SU-DHL-6 (cell line): ENCODE results near the gene DCD.

Experiments
- EZH2phosphoT487 ChIP-seq: fragments of 200-600 bp; sonication (generic), shearing (Covaris generic); conservative IDR thresholded peaks from 2 replicates; pipeline ENCODE4 v1.6.1; 2018; ENCODE audit warnings: mild to moderate bottlenecking, antibody characterized with exemption, low read length, moderate library complexity, mixed read lengths
- TF ChIP-seq, protein P1 (sequence below): fragments of 200-600 bp; sonication (generic); IDR thresholded peaks from one replicate; pipeline ENCODE4 v1.5.1; 2017; ENCODE audit warnings: antibody characterized with exemption, mild to moderate bottlenecking, low read length, moderate library complexity; ENCODE audit not compliant: insufficient read depth, poor library complexity, severe bottlenecking

- TF ChIP-seq, protein P1, sequence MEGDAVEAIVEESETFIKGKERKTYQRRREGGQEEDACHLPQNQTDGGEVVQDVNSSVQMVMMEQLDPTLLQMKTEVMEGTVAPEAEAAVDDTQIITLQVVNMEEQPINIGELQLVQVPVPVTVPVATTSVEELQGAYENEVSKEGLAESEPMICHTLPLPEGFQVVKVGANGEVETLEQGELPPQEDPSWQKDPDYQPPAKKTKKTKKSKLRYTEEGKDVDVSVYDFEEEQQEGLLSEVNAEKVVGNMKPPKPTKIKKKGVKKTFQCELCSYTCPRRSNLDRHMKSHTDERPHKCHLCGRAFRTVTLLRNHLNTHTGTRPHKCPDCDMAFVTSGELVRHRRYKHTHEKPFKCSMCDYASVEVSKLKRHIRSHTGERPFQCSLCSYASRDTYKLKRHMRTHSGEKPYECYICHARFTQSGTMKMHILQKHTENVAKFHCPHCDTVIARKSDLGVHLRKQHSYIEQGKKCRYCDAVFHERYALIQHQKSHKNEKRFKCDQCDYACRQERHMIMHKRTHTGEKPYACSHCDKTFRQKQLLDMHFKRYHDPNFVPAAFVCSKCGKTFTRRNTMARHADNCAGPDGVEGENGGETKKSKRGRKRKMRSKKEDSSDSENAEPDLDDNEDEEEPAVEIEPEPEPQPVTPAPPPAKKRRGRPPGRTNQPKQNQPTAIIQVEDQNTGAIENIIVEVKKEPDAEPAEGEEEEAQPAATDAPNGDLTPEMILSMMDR = no peak
- TF ChIP-seq EZH2phosphoT487 = no peak
Measured at GRCh38 chr12:54661048-54661447, 12.9 kb upstream of the DCD start.
